K562 (cell line): ENCODE measurements around the gene PROM2. TPM values are rescaled to one million over a fixed set of nuclear protein-coding genes. Genes with fewer than 3 reads are reported as not detected.

Source experiments
- ARID3A ChIP-seq: IDR thresholded peaks from 2 replicates; pipeline ENCODE4 v1.6.1; 2012; ENCODE audit warnings: low read depth, low read length, improper control_type of control experiment, borderline replicate concordance
- CEBPB ChIP-seq: fragments of 450-650 bp; IDR thresholded peaks from 2 replicates; pipeline ENCODE4 v1.6.1; 2016; ENCODE audit warnings: missing genetic modification characterization, missing compliant biosample characterization
- HMGN3 ChIP-seq: IDR thresholded peaks from 2 replicates; pipeline ENCODE4 v1.6.1; 2011; ENCODE audit warnings: borderline replicate concordance, low read depth, mild to moderate bottlenecking, mixed read lengths, low read length; ENCODE audit not compliant: insufficient read length; ENCODE audit errors: extremely low read depth
- PML ChIP-seq: IDR thresholded peaks from 2 replicates; pipeline ENCODE4 v1.6.1; 2012; ENCODE audit warnings: low read length, inconsistent platforms
- SREBF2 ChIP-seq: sonication (generic); formaldehyde crosslinking; IDR thresholded peaks from 2 replicates; pipeline ENCODE4 v1.4.0; 2020; ENCODE audit warnings: mild to moderate bottlenecking, missing genetic modification reagents
- ZFP30 ChIP-seq: fragments of 250-450 bp; sonication (Bioruptor Pico); IDR thresholded peaks from 2 replicates; pipeline ENCODE4 v1.8.0; 2022; ENCODE audit warnings: moderate library complexity, mild to moderate bottlenecking, inconsistent platforms, borderline replicate concordance
- ZKSCAN3 ChIP-seq: fragments of 250-450 bp; sonication (Bioruptor Pico); IDR thresholded peaks from 2 replicates; pipeline ENCODE4 v1.4.0; 2020
- ZNF23 ChIP-seq: fragments of 250-450 bp; sonication (Bioruptor Pico); IDR thresholded peaks from 2 replicates; pipeline ENCODE4 v1.4.0; 2020; ENCODE audit warnings: mild to moderate bottlenecking
- ZNF280A ChIP-seq: fragments of 450-650 bp; IDR thresholded peaks from 2 replicates; pipeline ENCODE4 v1.6.1; 2018; ENCODE audit warnings: mild to moderate bottlenecking, low read depth; ENCODE audit not compliant: partially characterized antibody
- ZNF695 ChIP-seq: fragments of 450-650 bp; formaldehyde crosslinking; IDR thresholded peaks from 2 replicates; pipeline ENCODE4 v1.4.0; 2020; ENCODE audit warnings: mild to moderate bottlenecking, moderate library complexity
- polyA plus RNA-seq, 8 experiments: library from polyadenylated mRNA; depleted of rRNA in 4 of 8; stranded (reverse) in 5 of 8; unstranded in 3 of 8; fragments of >200 nt; fragmentation: Nextera tagmentation in 2 of 8; fragmentation: Illumina TruSeq in 1 of 8; extraction: Ambion mirVana in 2 of 8; extraction: Trizol in 1 of 8; gene quantifications; 2 replicates each; pipeline versions ENCODE4 v1.2.1 to v1.2.3, GENCODE V29; 2011 to 2014; ENCODE audit warnings: inconsistent platforms in 1 of 8, missing spikeins in 1 of 8
- total RNA-seq, 7 experiments: library from RNA; depleted of rRNA in 6 of 7; stranded (reverse); fragments of >200 nt in 6 of 7; fragmentation: Illumina TruSeq in 2 of 7; extraction: Trizol in 2 of 7; gene quantifications; 2 replicates each; pipeline versions ENCODE4 v1.2.1 to v1.2.3, GENCODE V29; 2011 to 2021; ENCODE audit warnings: low replicate concordance in 1 of 7
- TF ChIP-seq, protein P1 (sequence below), 2 experiments: fragments of 450-650 bp in 1 of 2; sonication (generic) in 1 of 2; formaldehyde crosslinking in 1 of 2; IDR thresholded peaks; 2 replicates each; pipeline versions ENCODE4 v1.7.1 to v1.9.0; 2016 to 2022; ENCODE audit warnings: inconsistent platforms in 1 of 2, mild to moderate bottlenecking in 1 of 2, missing genetic modification reagents in 1 of 2
- TF ChIP-seq, protein P2 (sequence below), 2 experiments: fragments of 150-350 bp in 1 of 2; IDR thresholded peaks; 2 replicates each; pipeline ENCODE4 v1.6.1; 2012 to 2016; ENCODE audit warnings: low read depth in 2 of 2, low read length in 2 of 2, mild to moderate bottlenecking in 1 of 2, moderate library complexity in 1 of 2

PROM2 gene
- total and polyA plus RNA-seq, 9 of the 15 experiments (the other 6 are each of a cell fraction or from before 2014, with no cell fraction given) = not detected

DNA sequence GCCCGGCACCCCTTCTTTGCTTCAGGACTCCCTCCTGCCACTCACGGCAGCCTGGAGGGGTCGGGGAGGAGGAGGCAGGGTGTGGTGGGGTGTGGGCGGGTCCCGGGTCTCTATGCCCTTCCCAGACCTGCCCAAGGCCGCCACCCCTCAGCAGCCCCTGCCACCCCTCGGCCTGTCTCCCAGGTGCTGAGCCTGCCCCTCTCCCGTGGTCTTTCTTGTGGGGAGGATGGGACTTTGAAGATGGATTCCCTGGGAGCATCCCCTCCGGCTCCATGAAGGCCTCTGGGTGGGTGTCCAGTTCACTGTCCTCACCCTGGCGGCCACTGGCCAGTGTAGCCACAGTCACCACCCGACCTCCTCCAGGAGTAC, 46.1 kb downstream of the PROM2 start (continued):
- no peak for TF ChIP-seq ZFP30 (CRISPR knock-in tag)
- no peak for TF ChIP-seq CEBPB (tag)
- TF ChIP-seq, protein P1, sequence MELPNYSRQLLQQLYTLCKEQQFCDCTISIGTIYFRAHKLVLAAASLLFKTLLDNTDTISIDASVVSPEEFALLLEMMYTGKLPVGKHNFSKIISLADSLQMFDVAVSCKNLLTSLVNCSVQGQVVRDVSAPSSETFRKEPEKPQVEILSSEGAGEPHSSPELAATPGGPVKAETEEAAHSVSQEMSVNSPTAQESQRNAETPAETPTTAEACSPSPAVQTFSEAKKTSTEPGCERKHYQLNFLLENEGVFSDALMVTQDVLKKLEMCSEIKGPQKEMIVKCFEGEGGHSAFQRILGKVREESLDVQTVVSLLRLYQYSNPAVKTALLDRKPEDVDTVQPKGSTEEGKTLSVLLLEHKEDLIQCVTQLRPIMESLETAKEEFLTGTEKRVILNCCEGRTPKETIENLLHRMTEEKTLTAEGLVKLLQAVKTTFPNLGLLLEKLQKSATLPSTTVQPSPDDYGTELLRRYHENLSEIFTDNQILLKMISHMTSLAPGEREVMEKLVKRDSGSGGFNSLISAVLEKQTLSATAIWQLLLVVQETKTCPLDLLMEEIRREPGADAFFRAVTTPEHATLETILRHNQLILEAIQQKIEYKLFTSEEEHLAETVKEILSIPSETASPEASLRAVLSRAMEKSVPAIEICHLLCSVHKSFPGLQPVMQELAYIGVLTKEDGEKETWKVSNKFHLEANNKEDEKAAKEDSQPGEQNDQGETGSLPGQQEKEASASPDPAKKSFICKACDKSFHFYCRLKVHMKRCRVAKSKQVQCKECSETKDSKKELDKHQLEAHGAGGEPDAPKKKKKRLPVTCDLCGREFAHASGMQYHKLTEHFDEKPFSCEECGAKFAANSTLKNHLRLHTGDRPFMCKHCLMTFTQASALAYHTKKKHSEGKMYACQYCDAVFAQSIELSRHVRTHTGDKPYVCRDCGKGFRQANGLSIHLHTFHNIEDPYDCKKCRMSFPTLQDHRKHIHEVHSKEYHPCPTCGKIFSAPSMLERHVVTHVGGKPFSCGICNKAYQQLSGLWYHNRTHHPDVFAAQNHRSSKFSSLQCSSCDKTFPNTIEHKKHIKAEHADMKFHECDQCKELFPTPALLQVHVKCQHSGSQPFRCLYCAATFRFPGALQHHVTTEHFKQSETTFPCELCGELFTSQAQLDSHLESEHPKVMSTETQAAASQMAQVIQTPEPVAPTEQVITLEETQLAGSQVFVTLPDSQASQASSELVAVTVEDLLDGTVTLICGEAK (IDR thresholded peaks at IDR 0.05) = no peak
- TF ChIP-seq, protein P1 (CRISPR knock-in tag; IDR thresholded peaks at IDR 0.05) = no peak
- TF ChIP-seq, protein P2, sequence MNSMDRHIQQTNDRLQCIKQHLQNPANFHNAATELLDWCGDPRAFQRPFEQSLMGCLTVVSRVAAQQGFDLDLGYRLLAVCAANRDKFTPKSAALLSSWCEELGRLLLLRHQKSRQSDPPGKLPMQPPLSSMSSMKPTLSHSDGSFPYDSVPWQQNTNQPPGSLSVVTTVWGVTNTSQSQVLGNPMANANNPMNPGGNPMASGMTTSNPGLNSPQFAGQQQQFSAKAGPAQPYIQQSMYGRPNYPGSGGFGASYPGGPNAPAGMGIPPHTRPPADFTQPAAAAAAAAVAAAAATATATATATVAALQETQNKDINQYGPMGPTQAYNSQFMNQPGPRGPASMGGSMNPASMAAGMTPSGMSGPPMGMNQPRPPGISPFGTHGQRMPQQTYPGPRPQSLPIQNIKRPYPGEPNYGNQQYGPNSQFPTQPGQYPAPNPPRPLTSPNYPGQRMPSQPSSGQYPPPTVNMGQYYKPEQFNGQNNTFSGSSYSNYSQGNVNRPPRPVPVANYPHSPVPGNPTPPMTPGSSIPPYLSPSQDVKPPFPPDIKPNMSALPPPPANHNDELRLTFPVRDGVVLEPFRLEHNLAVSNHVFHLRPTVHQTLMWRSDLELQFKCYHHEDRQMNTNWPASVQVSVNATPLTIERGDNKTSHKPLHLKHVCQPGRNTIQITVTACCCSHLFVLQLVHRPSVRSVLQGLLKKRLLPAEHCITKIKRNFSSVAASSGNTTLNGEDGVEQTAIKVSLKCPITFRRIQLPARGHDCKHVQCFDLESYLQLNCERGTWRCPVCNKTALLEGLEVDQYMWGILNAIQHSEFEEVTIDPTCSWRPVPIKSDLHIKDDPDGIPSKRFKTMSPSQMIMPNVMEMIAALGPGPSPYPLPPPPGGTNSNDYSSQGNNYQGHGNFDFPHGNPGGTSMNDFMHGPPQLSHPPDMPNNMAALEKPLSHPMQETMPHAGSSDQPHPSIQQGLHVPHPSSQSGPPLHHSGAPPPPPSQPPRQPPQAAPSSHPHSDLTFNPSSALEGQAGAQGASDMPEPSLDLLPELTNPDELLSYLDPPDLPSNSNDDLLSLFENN (IDR thresholded peaks at IDR 0.05; ENCODE audit: low read depth in 2 of 2, low read length in 2 of 2) = no peak
- TF ChIP-seq ZNF280A = no peak
- TF ChIP-seq HMGN3 = no peak
- TF ChIP-seq SREBF2 (CRISPR knock-in tag) = no peak
- TF ChIP-seq ZNF23 (CRISPR knock-in tag) = no peak
- no peak for TF ChIP-seq ARID3A
- no peak for TF ChIP-seq PML
- TF ChIP-seq ZNF695 = no peak
- no peak for TF ChIP-seq ZKSCAN3 (CRISPR knock-in tag)
- TF ChIP-seq, all 486 proteins: peak for 0
